ENCODE results near the gene SH3TC2. TPM values are rescaled to one million over a fixed set of nuclear protein-coding genes. Genes with fewer than 3 reads are reported as not detected.
A peak's percentile ranks its signal among the peaks of the same experiment; 100 is the strongest.

The SH3TC2 gene
- total RNA-seq, 1 experiment from 2014 or later: 19.9 TPM

DNA sequence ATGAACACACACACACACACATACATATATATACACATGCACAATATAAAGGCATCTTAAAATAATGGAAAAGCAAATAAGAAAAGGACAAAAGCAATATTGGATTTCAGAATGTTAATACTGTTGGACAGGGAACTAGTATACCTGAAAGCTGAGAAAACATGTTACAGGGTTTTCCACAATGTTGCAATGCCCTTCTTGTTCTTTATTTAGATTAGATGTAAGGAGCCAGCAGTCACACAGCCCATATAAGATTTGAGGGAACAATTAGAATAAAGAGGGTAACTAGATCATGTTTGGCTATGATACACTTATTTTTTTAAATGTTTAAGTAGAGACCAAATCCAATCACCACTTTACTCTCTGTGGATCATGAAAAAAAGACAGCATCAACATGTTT is 61.7 kb downstream of the SH3TC2 start:
- DNase-seq (ENCODE audit: low spot score): no peak

- DNase-seq (ENCODE audit: low spot score): no peak
Observed at GRCh38 chr5:148999741-149000140, 63.1 kb downstream of the SH3TC2 start.

DNA sequence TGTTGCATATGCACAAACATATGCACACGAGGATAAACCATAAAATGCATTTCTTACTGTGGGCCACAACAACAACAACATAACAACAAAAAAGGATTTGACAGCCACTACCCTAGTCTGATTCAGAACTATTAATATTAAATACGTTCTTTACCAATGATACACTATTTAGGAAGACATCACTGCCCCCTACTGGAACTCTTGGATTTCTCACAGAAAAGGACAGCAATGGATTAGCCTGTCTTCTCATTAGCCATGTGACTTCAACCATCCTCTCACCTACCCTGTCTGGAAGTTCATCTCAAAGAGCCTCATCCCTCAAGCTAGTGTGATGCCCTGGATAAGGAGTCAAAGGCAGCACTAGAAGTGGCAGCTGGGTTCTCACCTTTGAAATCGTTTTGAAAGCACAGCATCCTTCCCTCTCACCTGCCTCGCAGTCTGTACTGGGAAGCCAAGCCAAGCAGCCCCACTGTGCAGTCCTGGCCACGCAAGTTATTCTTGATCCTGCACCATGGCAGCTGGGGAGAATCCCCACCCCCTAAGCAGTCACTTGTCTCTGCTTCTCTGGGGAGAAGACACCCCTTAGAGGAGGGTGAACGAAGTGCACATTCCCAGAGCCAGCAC is 64.6 kb downstream of the SH3TC2 start:
- peak; percentile 90 for DNase-seq (ENCODE audit: low spot score)

DNA sequence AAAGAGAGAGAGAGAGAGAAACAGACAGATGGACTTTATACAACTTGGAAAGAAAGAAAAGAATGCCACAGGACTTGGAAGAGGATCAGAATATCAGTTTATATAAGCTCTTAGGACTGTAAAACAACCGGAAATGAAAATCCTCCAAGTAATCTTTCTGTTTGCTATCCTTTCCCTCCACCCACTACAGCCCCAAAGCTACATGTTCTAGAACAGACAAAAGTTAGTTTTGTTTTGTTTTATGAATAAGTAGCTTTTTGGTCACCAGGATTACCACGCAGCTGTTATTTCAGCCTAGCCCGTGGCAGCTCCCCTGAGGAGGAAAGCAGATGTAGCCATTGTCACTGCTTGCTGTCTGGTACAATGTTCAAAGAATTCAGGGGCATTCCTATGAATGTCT is 66.6 kb downstream of the SH3TC2 start:
- no peak for DNase-seq (ENCODE audit: low spot score)

GRCh38 chr5:148995791-148996190 is 67.1 kb downstream of the SH3TC2 start:
- DNase-seq (ENCODE audit: low spot score): no peak

DNA sequence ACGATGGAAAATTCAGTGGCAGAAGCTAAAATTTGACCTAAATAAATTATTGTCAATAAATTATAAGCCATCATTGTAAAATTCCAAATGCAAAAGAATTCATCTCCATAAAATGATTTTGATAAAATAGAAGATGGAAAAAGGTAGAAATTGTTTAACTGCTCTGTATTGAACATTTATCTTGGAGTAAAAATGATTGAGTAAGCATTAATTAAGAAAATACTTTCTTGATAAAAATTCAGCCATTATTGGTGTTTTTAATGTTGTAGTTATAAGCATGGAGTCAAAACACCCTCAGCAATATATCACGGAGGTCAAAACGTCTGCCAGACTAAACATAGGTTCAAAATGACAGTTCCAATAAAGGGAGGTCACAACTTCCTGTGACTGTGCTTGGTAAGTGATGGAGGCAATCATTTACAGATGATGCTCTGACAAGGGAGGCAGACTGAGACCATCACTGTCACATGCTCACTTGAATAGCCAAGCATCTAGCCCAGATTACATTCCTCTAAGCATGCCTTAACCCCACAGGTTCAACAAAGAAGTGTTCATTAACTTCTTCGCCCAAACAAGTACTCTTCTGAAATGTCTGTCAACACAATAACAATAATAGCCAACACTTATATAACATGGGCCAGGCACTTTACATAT is 69.5 kb downstream of the SH3TC2 start:
- no peak for DNase-seq (ENCODE audit: low spot score)

GRCh38 chr5:148992265-148992664 is 70.6 kb downstream of the SH3TC2 start:
- no peak for DNase-seq (ENCODE audit: low spot score)

- DNase-seq (ENCODE audit: low spot score): no peak
Observed at GRCh38 chr5:148991566-148991965, 71.3 kb downstream of the SH3TC2 start.

DNA sequence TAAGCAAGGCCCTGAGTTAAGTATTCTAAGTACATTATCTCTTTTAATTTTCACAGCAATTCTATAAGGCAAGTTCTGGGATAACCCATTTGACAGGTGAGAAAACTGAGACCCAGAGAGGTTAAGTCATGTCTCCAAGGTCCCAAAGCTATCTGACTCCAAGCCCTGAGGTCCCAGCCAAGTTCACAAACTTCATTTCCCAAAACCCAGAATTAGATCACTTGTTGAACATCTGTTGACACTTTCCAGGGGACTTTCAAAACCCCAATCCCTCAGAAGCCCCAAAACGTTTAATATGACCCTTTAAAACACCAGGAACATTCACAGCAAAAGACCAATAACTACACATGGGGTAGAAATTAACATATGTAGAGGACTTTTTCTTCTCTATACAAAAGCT is 72.0 kb downstream of the SH3TC2 start:
- DNase-seq (ENCODE audit: low spot score): no peak

GRCh38 chr5:148989567-148989966 is 73.3 kb downstream of the SH3TC2 start:
- no peak for DNase-seq (ENCODE audit: low spot score)

- DNase-seq (ENCODE audit: low spot score): no peak
Observed at GRCh38 chr5:148988328-148988727, 74.5 kb downstream of the SH3TC2 start.

DNA sequence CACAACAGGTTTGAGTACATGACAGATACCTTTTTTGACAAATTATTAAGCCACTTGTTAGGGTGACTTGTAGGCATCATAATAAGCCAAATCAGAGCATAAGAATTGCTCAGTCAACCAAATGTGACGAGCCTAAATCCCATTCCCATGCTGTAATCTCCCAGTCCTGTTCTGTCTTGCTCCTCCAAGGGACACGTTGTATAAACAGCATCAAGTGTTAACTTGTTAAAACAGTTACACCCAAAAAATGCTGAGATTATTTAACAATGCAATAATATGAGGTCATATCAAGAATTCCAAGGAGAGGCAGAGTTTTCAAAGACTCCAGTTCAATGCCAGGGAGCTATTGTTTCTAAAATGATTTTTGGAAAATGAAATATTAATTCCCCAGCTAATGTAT is 76.2 kb downstream of the SH3TC2 start:
- no peak for DNase-seq (ENCODE audit: low spot score)

DNA sequence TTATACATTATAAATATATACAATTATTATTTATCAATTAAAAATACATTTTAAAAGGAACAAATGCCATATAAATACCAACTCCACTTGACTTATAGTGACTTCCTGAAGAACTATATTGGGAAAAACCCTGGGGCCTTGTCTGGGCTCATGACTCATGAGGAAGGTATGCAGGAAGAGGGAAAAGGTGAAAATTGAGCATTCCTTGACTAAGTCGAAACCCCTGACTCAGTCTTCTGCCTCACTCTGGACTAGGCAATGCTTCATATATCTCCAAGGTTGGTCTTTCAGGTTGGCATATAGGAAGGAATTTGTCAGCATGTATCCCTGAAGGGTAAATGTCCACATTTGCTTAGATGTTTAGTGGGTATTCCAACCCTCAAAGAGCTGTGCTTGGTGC is 78.5 kb downstream of the SH3TC2 start:
- DNase-seq (ENCODE audit: low spot score): peak; percentile 41

DNA sequence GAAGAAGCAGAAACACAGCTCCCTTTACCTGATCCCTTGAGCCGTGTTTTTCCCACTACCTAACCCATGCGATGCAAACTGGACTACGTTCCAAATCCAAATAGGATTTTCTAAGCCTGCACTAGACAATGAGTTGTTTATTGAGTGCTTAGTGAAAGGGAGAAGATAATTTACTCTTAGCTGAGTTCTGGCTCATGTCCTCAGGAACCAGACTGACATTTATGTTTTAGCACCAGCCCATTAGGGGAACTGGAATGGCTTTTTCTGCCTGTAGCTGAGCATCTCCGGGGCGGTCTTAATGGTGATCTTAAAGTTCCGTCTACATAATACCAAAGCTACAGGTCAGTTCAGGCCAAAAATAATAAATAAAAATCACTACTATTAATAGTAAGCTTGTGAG is 81.5 kb downstream of the SH3TC2 start:
- DNase-seq (ENCODE audit: low spot score): no peak

DNA sequence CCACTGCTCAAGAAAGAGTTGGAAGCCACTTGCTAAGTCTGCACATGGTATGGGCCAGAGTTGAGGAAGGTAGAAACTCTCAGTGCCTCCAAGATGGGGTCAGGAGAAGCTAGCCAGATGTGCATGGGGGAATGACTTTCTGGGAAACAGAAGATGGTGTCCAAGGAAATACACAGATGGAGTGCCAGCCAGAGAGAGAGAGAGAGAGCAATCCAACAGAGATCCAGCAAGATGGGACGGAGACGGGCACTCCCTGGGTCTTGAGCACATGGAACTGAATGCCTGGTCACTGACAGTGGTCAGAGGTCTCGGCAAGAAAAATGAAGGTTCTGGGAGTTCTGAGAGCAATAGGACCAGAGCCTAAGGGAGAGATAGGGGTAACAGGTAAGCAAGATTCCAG is 82.1 kb downstream of the SH3TC2 start:
- DNase-seq (ENCODE audit: low spot score): no peak

- no peak for DNase-seq (ENCODE audit: low spot score)
Observed at GRCh38 chr5:148979083-148979723, 83.7 kb downstream of the SH3TC2 start.

GRCh38 chr5:148978370-148979082 is 84.3 kb downstream of the SH3TC2 start:
- no peak for DNase-seq (ENCODE audit: low spot score)

GRCh38 chr5:148976569-148977381 is 86.1 kb downstream of the SH3TC2 start:
- no peak for DNase-seq (ENCODE audit: low spot score)

- no peak for DNase-seq (ENCODE audit: low spot score)
Observed at GRCh38 chr5:148974642-148975327, 88.1 kb downstream of the SH3TC2 start.

- no peak for DNase-seq (ENCODE audit: low spot score)
Observed at GRCh38 chr5:148973455-148973854, 89.4 kb downstream of the SH3TC2 start.

DNA sequence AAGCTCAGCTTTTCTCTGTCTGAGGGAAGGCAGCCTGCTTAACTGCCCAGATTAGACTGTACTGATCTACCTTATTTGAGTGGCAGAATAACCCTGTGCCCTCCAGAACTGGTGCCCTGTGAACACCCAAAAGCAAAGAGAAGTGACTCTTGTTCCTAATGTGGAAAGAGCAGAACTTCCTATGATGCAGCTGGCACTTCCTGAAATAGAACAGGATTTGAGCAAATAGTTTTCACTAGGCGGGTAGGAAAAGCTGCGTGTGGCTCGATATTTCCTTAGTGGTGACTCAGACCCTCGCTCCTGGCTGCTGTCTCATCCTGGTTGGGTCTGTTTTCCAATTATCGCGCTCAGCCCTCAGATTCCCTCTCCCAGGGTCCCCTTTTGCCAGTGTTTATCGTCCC is 89.9 kb downstream of the SH3TC2 start:
- peak; percentile 84 for DNase-seq (ENCODE audit: low spot score)
